ENCODE results near the gene ELOVL7. TPM values are rescaled to one million over a fixed set of nuclear protein-coding genes. Genes with fewer than 3 reads are reported as not detected.

ELOVL7 gene
- total RNA-seq, 1 experiment from 2014 or later = 20.0 TPM

GRCh38 chr5:60833520-60833919 lies 10.5 kb downstream of the ELOVL7 start:
- intact Hi-C loops (cut with micrococcal nuclease) = no loop called here
- Histone ChIP-seq H4K20me1 (ENCODE audit: insufficient read depth) (no peaks in the 10 kb centered on the region), H3K9me2 (ENCODE audit: insufficient read depth) (no peaks in the 10 kb centered on the region), H3K9ac (ENCODE audit: low read length) (no peak overlapping the region), H3K4me2 (ENCODE audit: low read length) (no peak overlapping the region), H3K27me3 (ENCODE audit: insufficient read depth, low read length) (no peaks in the 10 kb centered on the region), H3K27ac (ENCODE audit: low read depth, low read length) (no peak overlapping the region), H3K4me1 (ENCODE audit: control insufficient read depth in 1 of 2, insufficient read depth in 2 of 2, low read length in 2 of 2) (peaks cover 0 to 8% of the 10 kb centered on the region in 2 experiments; a peak in 2 of 4 replicates), H3K36me3 (ENCODE audit: control insufficient read depth in 1 of 2, insufficient read depth in 2 of 2, low read length in 2 of 2) (no peaks in the 10 kb centered on the region), H3K79me2 (ENCODE audit: insufficient read depth, low read length) (peaks cover 22% of the 10 kb centered on the region), H3K4me3 (replicated peaks in 1 of 2; ENCODE audit: low read depth in 1 of 2, low read length in 2 of 2) (no peak overlapping the region), H3K9me3 (ENCODE audit: control insufficient read depth in 1 of 2, insufficient read depth in 1 of 2, low read depth in 1 of 2, low read length in 2 of 2) (no peaks in the 10 kb centered on the region), H2AFZ (ENCODE audit: low read depth, low read length, poor library complexity, severe bottlenecking) (no peak overlapping the region)
- TF ChIP-seq ZBTB33 (IDR thresholded peaks at IDR 0.05; ENCODE audit: extremely low read depth, insufficient replicate concordance, low read length) = no peak
- TF ChIP-seq YY1 (IDR thresholded peaks at IDR 0.05; ENCODE audit: extremely low read depth, insufficient replicate concordance, low read depth, low read length) = no peak
- TF ChIP-seq RAD21 (IDR thresholded peaks at IDR 0.05; ENCODE audit: low read depth) = no peak
- TF ChIP-seq CBX3 (IDR thresholded peaks at IDR 0.05; ENCODE audit: low read depth) = no peak
- TF ChIP-seq ELF1 (IDR thresholded peaks at IDR 0.05; ENCODE audit: borderline replicate concordance, low read depth) = no peak
- TF ChIP-seq CTCF (IDR thresholded peaks at IDR 0.05 in 2 of 3, conservative IDR thresholded peaks at IDR 0.05 in 1 of 3; ENCODE audit: borderline replicate concordance in 1 of 3, insufficient read depth in 1 of 3, low read depth in 2 of 3, low read length in 2 of 3) = no peak
- TF ChIP-seq POLR2A (IDR thresholded peaks at IDR 0.05; ENCODE audit: borderline replicate concordance, extremely low read depth, insufficient read depth, insufficient read length) = no peak
- no peak for TF ChIP-seq ATF3 (IDR thresholded peaks at IDR 0.05)
- no peak for TF ChIP-seq EGR1 (IDR thresholded peaks at IDR 0.05; ENCODE audit: low read depth)
- no peak for TF ChIP-seq EZH2 (IDR thresholded peaks at IDR 0.05)
- no peak for TF ChIP-seq POLR2AphosphoS5 (IDR thresholded peaks at IDR 0.05; ENCODE audit: low read depth, low read length)
- TF ChIP-seq REST (IDR thresholded peaks at IDR 0.05; ENCODE audit: low read depth) = no peak
- no peak for DNase-seq (ENCODE audit: low read depth, low spot score)
- CTCF ChIA-PET = no interaction called here
- no peak for ATAC-seq
- POLR2A ChIA-PET = interaction anchor here (2.9 kb wide), 1 partner anchor 11 kb away, joined by 12 read pairs; the partner anchor contains the start of gene ELOVL7
- RAD21 ChIA-PET (ENCODE audit: low non-redundant PET in 1 of 2, low total read pairs in 2 of 2, uncharacterized antibody in 2 of 2, unreplicated experiment in 2 of 2) = no interaction called here
- BruUV-seq (replicated peaks) = no TSS peak
